RWPE2 (cell line): ENCODE results near the gene MKNK2.

Experiments used
- ATAC-seq: fragments of 200-7000 bp; cut with Tn5 transposase; 3 replicates; pipeline ENCODE4 v1.9.1; 2021; ENCODE audit warnings: low read depth
- DNase-seq: peaks from one replicate; pipeline ENCODE4 v3.0.0-alpha.2; 2020; ENCODE audit warnings: low spot score
- H3K27ac ChIP-seq: fragments of 450-650 bp; 2 replicates; pipeline ENCODE4 v1.5.1; 2017; ENCODE audit warnings: mild to moderate bottlenecking; ENCODE audit not compliant: poor library complexity, severe bottlenecking
- H3K27me3 ChIP-seq: fragments of 250-450 bp; sonication (Bioruptor Pico); 2 replicates; pipeline ENCODE4 v1.5.1; 2021; ENCODE audit warnings: mild to moderate bottlenecking, moderate library complexity; ENCODE audit not compliant: insufficient read depth, poor library complexity, severe bottlenecking
- H3K36me3 ChIP-seq: fragments of 250-450 bp; sonication (Bioruptor Pico); 2 replicates; pipeline ENCODE4 v1.5.1; 2020; ENCODE audit warnings: low read depth, mild to moderate bottlenecking, moderate library complexity
- H3K4me1 ChIP-seq: fragments of 250-450 bp; sonication (Bioruptor Pico); 2 replicates; pipeline ENCODE4 v1.5.1; 2021; ENCODE audit warnings: mild to moderate bottlenecking, moderate library complexity; ENCODE audit not compliant: insufficient read depth, poor library complexity, severe bottlenecking
- H3K4me3 ChIP-seq: fragments of 250-450 bp; sonication (Bioruptor Pico); 2 replicates; pipeline ENCODE4 v1.5.1; 2021; ENCODE audit warnings: mild to moderate bottlenecking, moderate library complexity; ENCODE audit not compliant: severe bottlenecking
- H3K9me3 ChIP-seq: fragments of 250-450 bp; sonication (Bioruptor Pico); 2 replicates; pipeline ENCODE4 v1.5.1; 2021; ENCODE audit warnings: mild to moderate bottlenecking, moderate library complexity; ENCODE audit not compliant: severe bottlenecking
- TF ChIP-seq, protein P1 (sequence below): fragments of 450-650 bp; IDR thresholded peaks from one replicate; pipeline ENCODE4 v1.5.1; 2017; ENCODE audit warnings: mild to moderate bottlenecking, moderate library complexity; ENCODE audit not compliant: poor library complexity, severe bottlenecking

The MKNK2 gene

GRCh38 chr19:2050991-2051772 is at the start of gene MKNK2:
TSS of gene MKNK2 (minus strand) at chr19:2051244. CDS start at chr19:2050851, 393 bp downstream.
- peak within 1 kb of the TSS; percentile 77 for H3K4me3 ChIP-seq
- peak within 1 kb of the TSS; percentile 83 for H3K27ac ChIP-seq
- no peaks in the 10 kb centered on the region for H3K27me3 ChIP-seq
- ATAC-seq (peak; percentile 53), DNase-seq (peak; percentile 77)
- TF ChIP-seq, protein P1, sequence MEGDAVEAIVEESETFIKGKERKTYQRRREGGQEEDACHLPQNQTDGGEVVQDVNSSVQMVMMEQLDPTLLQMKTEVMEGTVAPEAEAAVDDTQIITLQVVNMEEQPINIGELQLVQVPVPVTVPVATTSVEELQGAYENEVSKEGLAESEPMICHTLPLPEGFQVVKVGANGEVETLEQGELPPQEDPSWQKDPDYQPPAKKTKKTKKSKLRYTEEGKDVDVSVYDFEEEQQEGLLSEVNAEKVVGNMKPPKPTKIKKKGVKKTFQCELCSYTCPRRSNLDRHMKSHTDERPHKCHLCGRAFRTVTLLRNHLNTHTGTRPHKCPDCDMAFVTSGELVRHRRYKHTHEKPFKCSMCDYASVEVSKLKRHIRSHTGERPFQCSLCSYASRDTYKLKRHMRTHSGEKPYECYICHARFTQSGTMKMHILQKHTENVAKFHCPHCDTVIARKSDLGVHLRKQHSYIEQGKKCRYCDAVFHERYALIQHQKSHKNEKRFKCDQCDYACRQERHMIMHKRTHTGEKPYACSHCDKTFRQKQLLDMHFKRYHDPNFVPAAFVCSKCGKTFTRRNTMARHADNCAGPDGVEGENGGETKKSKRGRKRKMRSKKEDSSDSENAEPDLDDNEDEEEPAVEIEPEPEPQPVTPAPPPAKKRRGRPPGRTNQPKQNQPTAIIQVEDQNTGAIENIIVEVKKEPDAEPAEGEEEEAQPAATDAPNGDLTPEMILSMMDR, result peak; percentile 44
- H3K9me3 ChIP-seq, result no peaks in the 10 kb centered on the region
- peaks cover 47% of the 10 kb centered on the region for H3K4me1 ChIP-seq
- peaks cover 44% of the 10 kb centered on the region for H3K36me3 ChIP-seq

DNA sequence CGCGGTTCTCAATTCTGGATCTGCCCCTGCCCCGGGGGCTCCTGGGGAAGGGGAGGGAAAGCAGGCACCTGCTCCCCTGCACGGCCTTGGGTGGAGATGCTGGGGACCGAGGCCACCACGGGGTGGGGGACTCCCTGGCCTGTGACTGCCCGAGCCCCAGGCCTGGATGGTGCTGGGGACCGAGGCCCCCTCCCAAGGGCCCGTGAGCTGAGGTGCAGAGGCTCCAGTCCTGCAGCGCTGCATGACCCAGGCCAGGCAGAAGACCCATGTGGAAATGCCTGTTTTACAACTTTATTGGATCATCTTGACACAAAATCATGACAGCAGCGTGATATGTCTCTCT is 49.6 kb upstream of the MKNK2 start:
- ATAC-seq (no peak), DNase-seq (no peak)
- Histone ChIP-seq H3K4me3 (no peak overlapping the region), H3K9me3 (no peaks in the 10 kb centered on the region), H3K27me3 (no peaks in the 10 kb centered on the region), H3K27ac (no peak overlapping the region), H3K36me3 (peaks cover 34% of the 10 kb centered on the region), H3K4me1 (no peaks in the 10 kb centered on the region)
- TF ChIP-seq, protein P1, result no peak

- H3K27me3 ChIP-seq, result no peaks in the 10 kb centered on the region
- ATAC-seq (no peak), DNase-seq (no peak)
- no peak overlapping the region for H3K4me3 ChIP-seq
- TF ChIP-seq, protein P1, result no peak
- H3K4me1 ChIP-seq, result no peaks in the 10 kb centered on the region
- H3K9me3 ChIP-seq, result no peaks in the 10 kb centered on the region
- H3K27ac ChIP-seq, result no peak overlapping the region
- peaks cover 30% of the 10 kb centered on the region for H3K36me3 ChIP-seq
These were observed 49.1 kb upstream of the MKNK2 start for GRCh38 chr19:2099937-2100718.

DNA sequence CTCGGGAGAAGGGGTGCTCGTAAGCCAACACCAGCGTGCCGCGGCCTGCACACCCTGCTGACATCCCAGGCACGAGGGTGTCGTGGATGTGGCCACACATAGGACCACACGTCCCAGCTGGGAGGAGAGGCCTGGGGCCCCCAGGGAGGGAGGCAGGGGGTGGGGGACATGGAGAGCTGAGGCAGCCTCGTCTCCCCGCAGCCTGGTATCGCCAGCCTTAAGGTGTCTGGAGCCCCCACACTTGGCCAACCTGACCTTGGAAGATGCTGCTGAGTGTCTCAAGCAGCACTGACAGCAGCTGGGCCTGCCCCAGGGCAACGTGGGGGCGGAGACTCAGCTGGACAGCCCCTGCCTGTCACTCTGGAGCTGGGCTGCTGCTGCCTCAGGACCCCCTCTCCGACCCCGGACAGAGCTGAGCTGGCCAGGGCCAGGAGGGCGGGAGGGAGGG is 48.0 kb upstream of the MKNK2 start:
- Histone ChIP-seq H3K36me3 (peaks cover 36% of the 10 kb centered on the region), H3K27me3 (no peaks in the 10 kb centered on the region), H3K27ac (no peak overlapping the region), H3K9me3 (no peaks in the 10 kb centered on the region), H3K4me3 (no peak overlapping the region), H3K4me1 (no peaks in the 10 kb centered on the region)
- TF ChIP-seq, protein P1, result no peak
- peak; percentile 49 for DNase-seq
- ATAC-seq, result no peak
